HG02938 (cell line): ENCODE results near the gene DYSF.

Experiments
- ATAC-seq: cut with Tn5 transposase; IDR thresholded peaks from one replicate; pipeline ENCODE4 v1.9.1; 2021; ENCODE audit warnings: mild to moderate bottlenecking, moderate library complexity; ENCODE audit not compliant: unreplicated experiment

The DYSF gene

GRCh38 chr2:71714601-71715240 is 261.4 kb downstream of the DYSF start:
- ATAC-seq: no peak

- ATAC-seq: no peak
Measured at GRCh38 chr2:71715241-71715750, 261.9 kb downstream of the DYSF start.

- ATAC-seq: no peak
Measured at GRCh38 chr2:71715951-71716696, 262.8 kb downstream of the DYSF start.

GRCh38 chr2:71716697-71717624 is 263.6 kb downstream of the DYSF start:
- ATAC-seq: no peak

GRCh38 chr2:71718686-71719085 is 265.3 kb downstream of the DYSF start:
- ATAC-seq: no peak

GRCh38 chr2:71719520-71720282 is 266.3 kb downstream of the DYSF start:
- ATAC-seq: no peak

- ATAC-seq: no peak
Measured at GRCh38 chr2:71720283-71720560, 266.9 kb downstream of the DYSF start.

- ATAC-seq: no peak
Measured at GRCh38 chr2:71720596-71721361, 267.4 kb downstream of the DYSF start.

GRCh38 chr2:71721362-71721665 is 268.0 kb downstream of the DYSF start:
- ATAC-seq: no peak

GRCh38 chr2:71721669-71722068 is 268.3 kb downstream of the DYSF start:
- ATAC-seq: no peak

GRCh38 chr2:71722286-71722685 is 268.9 kb downstream of the DYSF start:
- ATAC-seq: no peak

- no peak for ATAC-seq
Measured at GRCh38 chr2:71724793-71725192, 271.4 kb downstream of the DYSF start.

GRCh38 chr2:71725836-71726235 is 272.5 kb downstream of the DYSF start:
- ATAC-seq: no peak

GRCh38 chr2:71727562-71727961 is 274.2 kb downstream of the DYSF start:
- no peak for ATAC-seq

GRCh38 chr2:71728036-71728435 is 274.7 kb downstream of the DYSF start:
- ATAC-seq: no peak

- no peak for ATAC-seq
Measured at GRCh38 chr2:71730785-71731383, 277.5 kb downstream of the DYSF start.

- no peak for ATAC-seq
Measured at GRCh38 chr2:71734620-71735019, 281.3 kb downstream of the DYSF start.

- no peak for ATAC-seq
Measured at GRCh38 chr2:71735676-71736075, 282.3 kb downstream of the DYSF start.
